ENCODE measurements around the gene SEMA3B.

DNA sequence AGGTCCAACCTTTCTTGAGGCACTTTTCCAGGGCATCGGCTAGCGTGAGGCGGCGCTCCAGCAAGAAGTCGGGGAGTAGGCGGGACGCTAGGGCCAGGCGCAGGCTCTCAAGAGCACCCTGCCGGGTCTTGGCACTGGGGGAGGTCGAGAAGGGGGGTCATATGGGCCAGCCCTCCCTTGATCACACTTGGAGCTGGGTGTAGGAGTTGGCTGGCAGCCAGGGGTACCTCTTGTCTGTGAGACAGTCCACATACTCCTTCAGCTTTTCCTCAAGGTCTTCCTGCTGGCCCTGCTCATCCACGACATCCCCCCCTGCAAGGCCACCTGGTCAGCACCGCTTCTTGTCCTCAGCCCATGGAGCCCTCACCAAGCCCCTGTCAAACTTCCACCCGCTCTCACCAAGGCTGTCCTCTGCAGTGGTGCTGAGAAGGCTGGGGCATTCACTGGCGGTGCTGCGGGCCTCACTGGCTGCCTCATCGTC, 21.3 kb downstream of the SEMA3B start:
- TF ChIP-seq SCRT1 (tag by site-specific recombination; IDR thresholded peaks at IDR 0.05; ENCODE audit: borderline replicate concordance) = no peak
- TF ChIP-seq, protein P1, sequence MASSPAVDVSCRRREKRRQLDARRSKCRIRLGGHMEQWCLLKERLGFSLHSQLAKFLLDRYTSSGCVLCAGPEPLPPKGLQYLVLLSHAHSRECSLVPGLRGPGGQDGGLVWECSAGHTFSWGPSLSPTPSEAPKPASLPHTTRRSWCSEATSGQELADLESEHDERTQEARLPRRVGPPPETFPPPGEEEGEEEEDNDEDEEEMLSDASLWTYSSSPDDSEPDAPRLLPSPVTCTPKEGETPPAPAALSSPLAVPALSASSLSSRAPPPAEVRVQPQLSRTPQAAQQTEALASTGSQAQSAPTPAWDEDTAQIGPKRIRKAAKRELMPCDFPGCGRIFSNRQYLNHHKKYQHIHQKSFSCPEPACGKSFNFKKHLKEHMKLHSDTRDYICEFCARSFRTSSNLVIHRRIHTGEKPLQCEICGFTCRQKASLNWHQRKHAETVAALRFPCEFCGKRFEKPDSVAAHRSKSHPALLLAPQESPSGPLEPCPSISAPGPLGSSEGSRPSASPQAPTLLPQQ (tag by site-specific recombination; IDR thresholded peaks at IDR 0.05) = no peak
- TF ChIP-seq ZNF837 (tag by site-specific recombination; IDR thresholded peaks at IDR 0.05) = no peak
